HG02623 (cell line): Measurements from ENCODE around the gene TMEM198.

Source experiments
- ATAC-seq: cut with Tn5 transposase; IDR thresholded peaks from one replicate; pipeline ENCODE4 v1.9.1; 2021; ENCODE audit warnings: moderate library complexity; ENCODE audit not compliant: unreplicated experiment

The TMEM198 gene

DNA sequence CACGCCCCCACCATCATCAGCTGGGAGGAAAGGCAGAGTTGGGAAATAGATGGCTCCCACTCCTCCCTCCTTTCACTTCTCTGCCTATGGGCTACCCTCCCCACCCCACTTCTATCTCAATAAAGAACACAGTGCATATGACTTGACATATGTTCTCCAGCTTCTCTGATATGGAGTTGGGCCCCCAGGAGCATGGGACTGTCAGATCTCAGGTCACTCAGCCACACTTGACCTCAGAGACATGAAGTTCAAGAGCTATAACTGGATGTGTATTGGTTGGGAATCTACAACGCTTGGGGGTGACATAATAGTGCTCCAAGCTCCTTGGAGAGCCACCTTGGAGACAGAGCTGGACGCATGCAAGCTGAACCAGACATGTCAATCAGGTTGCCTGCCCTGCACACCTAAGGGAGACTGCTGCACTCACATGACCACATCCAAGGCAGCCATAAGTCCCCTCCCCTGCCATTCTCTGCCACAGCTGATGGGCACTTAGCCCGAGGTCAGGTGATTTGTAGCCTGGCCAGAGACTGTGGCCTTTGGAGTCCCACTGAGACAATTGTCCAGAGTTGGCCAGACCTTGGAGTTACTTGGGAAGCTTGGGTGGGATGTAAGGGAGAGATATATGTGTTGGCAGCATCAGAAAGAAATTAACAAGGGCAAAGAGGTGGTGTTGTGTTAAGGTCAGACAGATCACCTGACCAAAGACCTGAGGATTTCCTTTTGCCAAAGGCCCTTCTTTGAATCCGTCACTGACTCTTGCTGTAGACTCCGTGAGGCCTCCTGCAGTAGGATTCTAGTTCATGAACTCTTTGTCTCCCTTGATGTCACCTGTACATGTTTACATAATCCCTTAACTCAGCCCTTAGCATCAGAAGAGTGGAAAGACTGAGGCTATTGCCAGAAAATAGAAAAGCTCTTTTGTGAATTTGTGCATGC is 32.0 kb downstream of the TMEM198 start:
- no peak for ATAC-seq

DNA sequence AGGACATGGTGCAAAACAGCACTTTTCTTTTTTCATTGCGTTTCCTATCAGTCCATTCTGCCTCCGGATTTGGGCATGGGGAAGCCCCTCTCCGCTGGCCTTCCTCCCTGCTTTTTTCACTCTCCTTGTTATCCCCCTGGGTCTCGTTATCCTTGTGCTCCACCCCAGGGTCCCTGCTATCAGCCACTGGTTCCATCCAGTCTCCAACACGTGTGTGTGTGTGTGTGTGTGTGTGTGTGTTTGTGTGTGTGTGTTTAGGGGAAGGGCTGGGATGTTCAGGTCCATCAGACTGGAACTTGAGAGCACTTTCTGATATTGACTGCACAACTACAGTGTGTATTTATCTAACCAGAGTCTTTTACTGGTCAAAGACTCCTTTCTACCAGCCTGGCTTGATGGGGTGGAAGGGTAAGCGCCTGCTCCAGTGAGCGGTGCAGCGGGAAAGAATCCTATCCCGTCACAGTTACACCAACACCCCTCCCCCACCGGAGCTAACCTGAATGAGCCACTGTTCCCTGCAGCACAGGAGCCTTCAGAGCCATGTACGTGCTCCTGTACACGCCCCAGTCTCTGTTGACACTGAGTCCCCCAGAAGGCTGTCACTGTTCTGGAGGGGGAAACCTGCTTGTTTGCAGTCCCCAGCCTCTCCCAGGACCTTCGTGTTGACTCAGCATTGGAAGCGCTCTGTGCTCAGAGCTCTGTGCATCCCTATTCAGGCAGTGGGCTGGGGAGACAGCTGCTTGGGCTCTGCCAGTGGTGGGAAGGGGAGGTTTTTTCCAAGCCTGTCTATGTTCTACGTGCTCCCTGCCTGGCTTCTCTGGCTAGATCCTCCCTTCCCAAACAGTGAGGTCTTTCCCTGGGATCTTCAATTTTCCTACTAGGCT is 32.9 kb downstream of the TMEM198 start:
- no peak for ATAC-seq

- ATAC-seq: no peak
Measured at GRCh38 chr2:219578811-219579613, 35.2 kb downstream of the TMEM198 start.

DNA sequence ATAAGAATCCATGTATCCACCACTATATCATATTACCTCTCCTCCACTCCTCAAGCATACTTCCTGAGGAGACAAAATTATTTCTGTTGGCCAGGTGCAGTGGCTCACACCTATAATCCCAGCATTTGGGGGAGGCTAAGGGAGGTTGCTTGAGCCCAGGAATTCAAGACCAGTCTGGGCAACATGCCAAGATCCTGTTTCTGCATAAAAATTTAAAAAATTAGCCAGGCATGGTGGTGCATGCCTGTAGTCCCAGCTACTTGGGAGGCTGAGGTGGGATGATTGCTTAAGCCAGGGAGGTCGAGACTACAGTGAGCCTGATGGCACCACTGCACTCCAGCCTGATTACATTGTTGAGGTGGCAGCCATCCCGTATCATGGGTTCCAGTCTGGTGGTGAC is 37.5 kb downstream of the TMEM198 start:
- ATAC-seq: no peak

DNA sequence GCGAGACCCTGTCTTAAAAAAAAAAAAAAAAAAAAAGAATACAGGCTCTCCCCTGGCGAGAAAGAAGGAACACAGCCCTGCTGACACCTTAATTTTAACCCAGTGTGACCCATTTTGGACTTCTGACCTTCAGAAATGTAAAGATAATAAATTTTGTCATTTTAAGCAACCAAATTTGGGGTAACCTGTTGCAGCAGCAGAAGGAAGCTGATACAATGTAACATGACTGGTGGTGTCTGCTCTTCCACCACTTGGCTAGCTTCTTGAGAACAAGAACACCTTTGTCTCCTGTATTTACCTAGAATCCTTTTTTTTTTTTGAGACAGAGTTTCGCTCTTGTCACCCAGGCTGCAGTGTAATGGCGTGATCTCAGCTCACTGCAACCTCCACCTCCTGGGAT is 47.3 kb downstream of the TMEM198 start:
- no peak for ATAC-seq

- no peak for ATAC-seq
Measured at GRCh38 chr2:219592736-219593135, 48.9 kb downstream of the TMEM198 start.

- no peak for ATAC-seq
Measured at GRCh38 chr2:219593154-219593553, 49.3 kb downstream of the TMEM198 start.

GRCh38 chr2:219595256-219595655 is 51.4 kb downstream of the TMEM198 start:
- ATAC-seq: no peak

DNA sequence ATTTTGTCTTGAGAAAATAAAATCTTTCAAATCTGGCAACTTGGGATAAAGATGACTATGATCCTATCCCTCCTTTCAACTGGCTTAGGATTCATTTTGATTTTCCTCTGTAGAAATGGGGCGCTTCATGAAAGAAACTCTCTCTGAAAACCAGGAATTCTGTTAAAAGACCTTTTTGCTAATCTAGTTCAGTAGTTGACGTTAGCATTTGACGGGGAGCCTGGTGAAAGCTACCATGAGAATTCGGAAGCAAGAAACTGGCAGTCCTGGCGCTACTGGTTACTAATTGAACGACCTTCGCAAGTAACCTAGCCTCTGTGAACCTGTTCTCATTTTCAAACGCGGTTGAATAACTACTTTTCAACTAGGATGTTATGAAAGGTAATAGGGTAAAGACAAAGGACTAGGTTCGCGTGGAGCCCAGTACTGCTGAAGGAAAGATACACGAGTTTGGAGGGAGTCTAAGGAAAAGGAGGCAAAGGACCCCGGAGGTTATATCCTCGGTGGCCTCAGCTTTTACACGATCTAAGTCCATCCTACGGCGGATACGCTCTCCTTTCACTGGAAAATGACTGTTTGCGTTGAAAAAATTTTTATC is 53.2 kb downstream of the TMEM198 start:
- no peak for ATAC-seq

- ATAC-seq: peak; percentile 88
Measured at GRCh38 chr2:219597552-219598307, 53.9 kb downstream of the TMEM198 start, which contains the start of gene STK11IP. TSS of gene STK11IP (plus strand) at chr2:219597857. CDS start at chr2:219598120, 263 bp downstream.

GRCh38 chr2:219598308-219599078 is 54.7 kb downstream of the TMEM198 start:
- no peak for ATAC-seq
